ENCODE data around the gene SNED1.

The SNED1 gene

GRCh38 chr2:241049739-241050623 lies 51.6 kb downstream of the SNED1 start:
- DNase-seq = no peak

GRCh38 chr2:241050624-241051577 lies 52.5 kb downstream of the SNED1 start:
- no peak for DNase-seq

- no peak for DNase-seq
Measured at GRCh38 chr2:241051578-241052487, 53.4 kb downstream of the SNED1 start.

DNA sequence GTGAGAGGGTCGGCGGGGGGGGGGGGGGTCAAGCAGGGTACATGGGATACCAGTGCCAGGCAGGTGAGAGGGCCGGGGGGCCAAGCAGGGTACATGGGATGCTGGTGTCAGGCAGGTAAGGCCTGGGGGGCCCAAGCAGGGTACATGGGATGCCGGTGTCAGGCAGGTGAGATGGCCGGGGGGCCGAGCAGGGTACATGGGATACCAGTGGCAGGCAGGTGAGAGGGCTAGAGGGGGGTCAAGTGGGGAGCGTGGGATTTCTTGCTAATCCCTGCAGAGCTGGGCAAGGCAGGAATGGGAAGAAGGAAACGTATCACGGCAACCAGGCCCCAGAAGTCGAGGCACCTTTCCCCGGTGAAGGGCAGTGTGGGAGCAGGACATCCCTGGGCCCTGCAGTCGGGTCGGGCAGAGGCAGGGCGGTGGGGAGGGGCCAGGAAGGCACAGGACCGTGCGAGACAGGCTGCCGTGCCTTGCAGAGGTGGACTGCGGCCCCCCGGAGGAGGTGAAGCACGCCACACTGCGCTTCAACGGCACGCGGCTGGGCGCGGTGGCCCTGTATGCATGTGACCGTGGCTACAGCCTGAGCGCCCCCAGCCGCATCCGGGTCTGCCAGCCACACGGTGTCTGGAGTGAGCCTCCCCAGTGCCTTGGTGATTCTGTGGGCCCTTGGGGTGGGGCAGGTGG lies 54.4 kb downstream of the SNED1 start:
- DNase-seq = no peak

- DNase-seq = no peak
Measured at GRCh38 chr2:241053576-241054251, 55.3 kb downstream of the SNED1 start.

- DNase-seq = no peak
Measured at GRCh38 chr2:241061275-241061674, 62.9 kb downstream of the SNED1 start.

DNA sequence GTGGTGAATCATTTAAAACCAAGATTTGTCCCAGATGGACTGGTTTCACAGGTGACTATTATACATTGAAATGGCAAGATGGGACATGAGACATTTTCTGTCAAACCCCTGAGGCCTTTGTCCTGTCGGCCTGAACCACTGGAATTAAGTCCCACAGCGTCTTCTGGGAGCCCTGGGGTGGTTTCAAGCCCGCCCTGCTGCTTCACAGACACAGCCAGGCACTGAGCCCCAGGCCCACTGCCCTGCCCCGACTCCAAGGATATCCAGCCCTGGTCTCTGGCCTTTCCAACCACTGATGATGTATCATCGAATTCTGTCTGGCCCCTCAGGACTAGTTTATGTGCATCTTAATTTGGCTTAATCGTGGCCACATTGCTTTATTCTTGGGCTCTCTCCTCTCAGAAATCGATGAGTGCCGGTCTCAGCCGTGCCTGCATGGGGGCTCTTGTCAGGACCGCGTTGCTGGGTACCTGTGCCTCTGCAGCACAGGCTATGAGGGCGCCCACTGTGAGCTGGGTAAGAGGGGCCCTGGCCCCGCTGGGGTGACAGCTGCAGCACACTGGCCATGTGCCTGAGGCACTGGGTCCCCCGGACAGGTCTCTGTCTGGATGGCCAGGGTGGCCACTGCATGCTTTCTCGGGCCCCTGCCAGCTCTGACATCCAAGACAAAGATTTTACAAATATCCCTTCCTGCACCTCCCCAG lies 64.1 kb downstream of the SNED1 start:
- no peak for DNase-seq

DNA sequence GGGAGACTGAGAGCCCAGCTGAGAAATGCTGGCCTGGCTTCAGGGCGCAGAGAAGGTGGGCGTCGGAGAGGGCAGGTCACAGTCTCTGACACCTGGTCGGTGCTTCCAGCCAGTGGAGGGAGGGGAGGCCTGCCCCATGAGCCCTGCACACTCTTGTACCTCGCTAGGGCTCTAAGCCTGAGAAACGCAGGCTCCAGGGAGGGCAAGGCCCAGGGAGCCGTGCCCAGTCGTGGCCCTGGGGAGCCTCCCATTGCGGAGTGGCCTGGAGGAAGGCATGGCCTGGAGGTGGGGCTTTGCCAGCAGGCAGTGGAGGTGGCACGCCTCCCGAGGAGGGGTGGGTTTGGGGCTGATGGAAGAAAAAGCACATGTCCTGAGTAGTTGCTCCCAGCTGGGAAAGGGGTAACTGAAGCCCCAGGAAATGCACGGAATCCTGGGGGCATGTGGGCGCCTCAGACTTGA lies 64.7 kb downstream of the SNED1 start:
- DNase-seq = no peak

- no peak for DNase-seq
Measured at GRCh38 chr2:241063587-241063986, 65.2 kb downstream of the SNED1 start.

- no peak for DNase-seq
Measured at GRCh38 chr2:241064008-241064801, 65.8 kb downstream of the SNED1 start.

DNA sequence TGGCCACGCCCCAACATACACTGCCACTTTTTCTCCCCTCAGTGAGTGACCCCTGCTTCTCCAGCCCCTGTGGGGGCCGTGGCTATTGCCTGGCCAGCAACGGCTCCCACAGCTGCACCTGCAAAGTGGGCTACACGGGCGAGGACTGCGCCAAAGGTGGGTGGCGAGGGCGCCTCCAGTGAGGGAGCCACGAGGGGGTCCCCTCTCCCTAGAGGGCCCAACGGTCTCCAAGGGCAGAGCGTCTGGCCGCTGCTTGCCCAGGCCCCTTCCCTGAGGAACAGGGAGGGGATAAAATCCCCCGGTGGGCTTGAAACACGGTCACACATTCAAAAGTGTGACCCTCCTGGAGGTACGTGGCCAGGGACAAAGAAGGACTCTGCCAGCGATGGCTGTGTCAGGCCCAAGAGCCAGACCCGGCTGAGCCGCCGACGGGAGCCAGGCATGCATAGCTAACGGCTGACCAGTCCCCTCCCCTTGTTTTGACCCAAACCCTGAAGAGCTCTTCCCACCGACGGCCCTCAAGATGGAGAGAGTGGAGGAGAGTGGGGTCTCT lies 66.5 kb downstream of the SNED1 start:
- no peak for DNase-seq

DNA sequence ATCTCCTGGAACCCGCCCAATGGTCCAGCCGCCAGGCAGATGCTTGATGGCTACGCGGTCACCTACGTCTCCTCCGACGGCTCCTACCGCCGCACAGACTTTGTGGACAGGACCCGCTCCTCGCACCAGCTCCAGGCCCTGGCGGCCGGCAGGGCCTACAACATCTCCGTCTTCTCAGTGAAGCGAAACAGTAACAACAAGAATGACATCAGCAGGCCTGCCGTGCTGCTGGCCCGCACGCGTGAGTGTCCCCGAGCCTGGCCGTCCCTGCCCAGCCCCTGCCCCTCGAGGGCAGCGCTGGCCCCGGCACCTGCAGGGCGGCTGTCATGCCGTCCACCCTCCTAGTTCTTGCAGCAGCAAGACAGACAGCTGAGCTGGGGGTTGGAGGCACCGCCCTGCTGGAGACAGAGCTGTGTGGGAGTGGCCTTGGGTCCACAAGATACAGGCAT lies 67.0 kb downstream of the SNED1 start:
- no peak for DNase-seq

GRCh38 chr2:241066171-241066892 lies 67.9 kb downstream of the SNED1 start:
- DNase-seq = no peak

GRCh38 chr2:241066893-241067341 lies 68.5 kb downstream of the SNED1 start:
- no peak for DNase-seq

DNA sequence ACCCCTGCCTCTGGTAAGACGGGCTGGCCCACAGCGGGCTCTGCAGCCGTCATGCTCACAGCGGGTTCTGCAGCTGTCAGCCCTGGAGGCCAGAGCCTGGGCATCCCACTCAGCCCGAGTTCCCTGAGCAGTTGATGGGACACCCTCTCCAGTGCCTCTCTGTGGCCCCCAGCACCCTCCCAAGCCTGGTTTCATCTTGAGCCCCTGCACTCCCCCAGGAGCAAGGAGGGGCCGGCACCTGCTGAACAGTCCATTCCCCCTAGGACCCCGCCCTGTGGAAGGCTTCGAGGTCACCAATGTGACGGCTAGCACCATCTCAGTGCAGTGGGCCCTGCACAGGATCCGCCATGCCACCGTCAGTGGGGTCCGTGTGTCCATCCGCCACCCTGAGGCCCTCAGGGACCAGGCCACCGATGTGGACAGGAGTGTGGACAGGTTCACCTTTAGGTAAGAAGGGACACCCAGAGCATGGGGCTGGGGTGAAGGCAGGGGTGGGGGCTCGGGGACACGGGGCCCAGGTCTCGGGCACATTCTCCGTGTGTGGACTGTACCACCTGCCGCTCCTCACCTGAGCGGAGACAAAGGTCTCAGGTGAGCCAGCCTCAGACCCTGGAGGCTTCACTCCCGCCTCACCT lies 69.2 kb downstream of the SNED1 start:
- DNase-seq = no peak

- DNase-seq = no peak
Measured at GRCh38 chr2:241068136-241068941, 69.9 kb downstream of the SNED1 start.

Data from SW 1271 (cell line).